Lower lobe of right lung (tissue), 2 donors: Measurements from ENCODE around the gene PSMC3IP. TPM values are rescaled to one million over a fixed set of nuclear protein-coding genes. Genes with fewer than 3 reads are reported as not detected.
A peak's percentile ranks its signal among the peaks of the same experiment; 100 is the strongest.

ENCODE experiments used
- ATAC-seq, 2 donors: fragments of 200-7000 bp; cut with Tn5 transposase; one replicate each; pipeline ENCODE4 v1.9.1; 2020 to 2022; ENCODE audit warnings: mild to moderate bottlenecking in 2 of 2, moderate library complexity in 2 of 2
- DNase-seq: peaks from one replicate; pipeline ENCODE4 v3.0.0-alpha.2; 2020
- H3K27ac ChIP-seq: fragments of 200-600 bp; one replicate; pipeline ENCODE4 v1.8.0; 2022
- H3K27me3 ChIP-seq: fragments of 200-600 bp; one replicate; pipeline ENCODE4 v1.8.0; 2022; ENCODE audit warnings: low read depth
- H3K36me3 ChIP-seq: fragments of 200-600 bp; one replicate; pipeline ENCODE4 v1.8.0; 2022; ENCODE audit warnings: mild to moderate bottlenecking
- H3K4me1 ChIP-seq: fragments of 200-600 bp; one replicate; pipeline ENCODE4 v1.8.0; 2022
- H3K4me3 ChIP-seq: fragments of 200-600 bp; one replicate; pipeline ENCODE4 v1.8.0; 2022; ENCODE audit warnings: mild to moderate bottlenecking
- H3K9me3 ChIP-seq: fragments of 200-600 bp; one replicate; pipeline ENCODE4 v1.8.0; 2022
- CTCF ChIP-seq: fragments of 200-600 bp; IDR thresholded peaks from one replicate; pipeline ENCODE4 v1.8.0; 2022; ENCODE audit warnings: antibody characterized with exemption, mild to moderate bottlenecking
- intact Hi-C: fragments of 100-400 bp; cut with DNase I; formaldehyde crosslinking; loops from one replicate; pipeline ENCODE4 v1.11.0; 2022
- total RNA-seq: library from RNA; stranded (reverse); fragmentation: NEBNext Ultra II Directional; extraction: Animal tissue kit (Norgen Biotek cat#: 25700); gene quantifications from one replicate; pipeline ENCODE4 v1.2.1, GENCODE V29; 2021
- donor health status: DM: no; HTN: yes; CAD: no; lungs with severe emphysema.

The PSMC3IP gene
- total RNA-seq, 1 donor from 2014 or later, result 4.8 TPM

GRCh38 chr17:42531455-42532354 is 45.8 kb downstream of the PSMC3IP start:
- peak overlapping the region; percentile 81 for H3K27ac ChIP-seq
- no peaks in the 10 kb centered on the region for H3K36me3 ChIP-seq
- H3K27me3 ChIP-seq, result no peaks in the 10 kb centered on the region
- peaks cover 42% of the 10 kb centered on the region for H3K4me1 ChIP-seq
- peak; percentile 53 to 56 for ATAC-seq
- peak; percentile 83 for DNase-seq
- no peaks in the 10 kb centered on the region for H3K9me3 ChIP-seq
- intact Hi-C loops, result no loop called here
- H3K4me3 ChIP-seq, result peak overlapping the region; percentile 57
- peak; percentile 51 for TF ChIP-seq CTCF

DNA sequence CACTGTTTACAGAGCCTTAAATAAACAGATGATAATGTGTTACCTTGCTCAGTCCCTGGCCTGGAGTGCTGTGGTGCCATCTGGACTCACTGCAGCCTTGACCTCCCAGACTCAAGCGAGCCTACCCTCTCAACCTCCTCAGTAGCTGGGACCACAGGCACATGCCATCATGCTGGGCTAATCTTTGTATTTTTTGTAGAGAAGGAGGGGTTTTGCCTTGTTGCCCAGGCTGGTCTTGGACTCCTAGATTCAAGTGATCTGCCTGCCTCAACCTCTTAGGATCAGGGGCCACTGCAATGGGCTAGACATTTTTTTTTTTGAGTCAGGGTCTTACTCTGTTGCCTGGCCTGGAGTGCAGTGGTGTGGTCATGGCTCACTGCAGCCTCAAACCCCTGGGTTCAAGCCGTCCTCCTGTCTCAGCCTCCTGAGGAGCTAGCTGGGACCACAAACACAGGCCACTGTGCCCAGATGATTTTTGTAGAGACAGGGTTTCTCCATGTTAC is 46.5 kb downstream of the PSMC3IP start:
- H3K4me1 ChIP-seq, result peaks cover 49% of the 10 kb centered on the region
- H3K36me3 ChIP-seq, result no peaks in the 10 kb centered on the region
- no peaks in the 10 kb centered on the region for H3K27me3 ChIP-seq
- no peak for TF ChIP-seq CTCF
- no peak overlapping the region for H3K4me3 ChIP-seq
- H3K9me3 ChIP-seq, result no peaks in the 10 kb centered on the region
- peak overlapping the region; percentile 81 for H3K27ac ChIP-seq
- ATAC-seq, result no peak
- intact Hi-C loops, result no loop called here
- DNase-seq, result no peak

DNA sequence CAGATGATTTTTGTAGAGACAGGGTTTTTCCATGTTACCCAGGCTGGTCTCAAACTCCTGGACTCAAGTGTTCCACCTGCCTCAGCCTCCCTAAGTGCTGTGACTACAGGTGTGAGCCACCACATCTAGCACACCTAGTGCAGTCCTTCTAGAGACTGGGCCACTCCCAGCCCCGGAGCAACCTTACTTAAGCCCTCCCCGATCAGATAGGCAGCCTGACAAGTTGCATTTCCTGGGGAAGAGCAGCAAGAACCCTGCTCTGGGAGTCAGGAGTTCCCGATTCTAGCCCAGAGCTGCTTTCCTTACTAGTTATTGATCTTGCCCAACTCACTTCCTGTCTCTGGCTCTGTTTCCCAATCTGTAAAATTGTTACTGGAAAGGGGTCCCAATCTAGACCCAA is 48.5 kb downstream of the PSMC3IP start:
- Histone ChIP-seq H3K27ac (no peak overlapping the region), H3K4me3 (no peak overlapping the region), H3K36me3 (no peaks in the 10 kb centered on the region), H3K27me3 (no peaks in the 10 kb centered on the region), H3K9me3 (no peaks in the 10 kb centered on the region), H3K4me1 (peaks cover 41% of the 10 kb centered on the region)
- intact Hi-C loops, result no loop called here
- no peak for TF ChIP-seq CTCF
- ATAC-seq (no peak), DNase-seq (no peak)

GRCh38 chr17:42527932-42528331 is 49.6 kb downstream of the PSMC3IP start:
- ATAC-seq (no peak), DNase-seq (no peak)
- Histone ChIP-seq H3K4me1 (peaks cover 43% of the 10 kb centered on the region), H3K36me3 (peaks cover 6% of the 10 kb centered on the region), H3K27me3 (no peaks in the 10 kb centered on the region), H3K27ac (no peak overlapping the region), H3K9me3 (no peaks in the 10 kb centered on the region), H3K4me3 (no peak overlapping the region)
- intact Hi-C loops, result no loop called here
- TF ChIP-seq CTCF, result no peak

DNA sequence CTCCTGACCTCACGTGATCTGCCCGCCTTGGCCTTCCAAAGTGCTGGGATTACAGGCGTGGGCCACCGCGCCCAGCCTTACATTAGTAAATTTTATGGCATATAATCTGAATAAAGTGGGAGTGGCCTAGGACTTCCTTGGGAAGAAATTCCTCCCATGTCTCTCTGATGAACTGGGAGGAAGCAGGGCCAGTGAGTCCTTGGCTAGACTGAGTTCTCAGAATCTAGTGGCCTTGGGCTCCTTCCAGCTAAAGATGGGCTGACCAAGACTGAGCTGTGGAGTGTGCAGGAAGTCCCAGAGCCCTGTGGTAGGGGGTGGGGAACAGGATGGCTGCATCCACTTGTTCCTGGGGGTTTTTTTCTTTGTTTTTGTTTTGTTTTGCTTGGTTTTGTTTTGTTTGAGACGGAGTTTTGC is 51.5 kb downstream of the PSMC3IP start:
- peaks cover 56% of the 10 kb centered on the region for H3K4me1 ChIP-seq
- H3K4me3 ChIP-seq, result no peak overlapping the region
- H3K9me3 ChIP-seq, result no peaks in the 10 kb centered on the region
- ATAC-seq, result no peak
- intact Hi-C loops, result no loop called here
- no peak for TF ChIP-seq CTCF
- H3K27ac ChIP-seq, result peak overlapping the region; percentile 46
- no peaks in the 10 kb centered on the region for H3K27me3 ChIP-seq
- H3K36me3 ChIP-seq, result peaks cover 25% of the 10 kb centered on the region
- no peak for DNase-seq
